Right lobe of liver (tissue), 6 donors: ENCODE data around the gene GTF2IRD1. TPM values are rescaled to one million over a fixed set of nuclear protein-coding genes. Genes with fewer than 3 reads are reported as not detected.

Experiments used
- ATAC-seq, 4 donors: fragments of 200-7000 bp; cut with Tn5 transposase; one replicate each; pipeline ENCODE4 v1.9.1; 2020; ENCODE audit warnings: mild to moderate bottlenecking in 4 of 4, moderate library complexity in 4 of 4
- DNase-seq, 3 donors: peaks; one replicate each; pipeline ENCODE4 v3.0.0-alpha.2; 2020
- H3K27ac ChIP-seq, 3 donors: fragments of 200-600 bp; one replicate each; pipeline ENCODE4 v1.8.0; 2022
- H3K27me3 ChIP-seq, 2 donors: fragments of 200-600 bp; one replicate each; pipeline ENCODE4 v1.8.0; 2022
- H3K36me3 ChIP-seq, 4 donors: fragments of 200-600 bp; sonication (generic) in 1 of 4; one replicate each; pipeline versions ENCODE4 v1.5.1 to v1.8.0; 2017 to 2022; ENCODE audit warnings: control low read depth in 1 of 4
- H3K4me1 ChIP-seq, 4 donors: fragments of 200-600 bp; sonication (generic) in 1 of 4; one replicate each; pipeline versions ENCODE4 v1.5.1 to v1.8.0; 2017 to 2022; ENCODE audit warnings: control low read depth in 1 of 4
- H3K4me3 ChIP-seq, 3 donors: fragments of 200-600 bp; one replicate each; pipeline ENCODE4 v1.8.0; 2022
- H3K9me3 ChIP-seq, 4 donors: fragments of 200-600 bp; sonication (generic) in 1 of 4; one replicate each; pipeline versions ENCODE4 v1.5.1 to v1.8.0; 2017 to 2022; ENCODE audit warnings: control low read depth in 1 of 4
- CTCF ChIP-seq, 4 donors: fragments of 200-600 bp in 3 of 4; fragments of 450-650 bp in 1 of 4; IDR thresholded peaks; one replicate each; pipeline versions ENCODE4 v1.5.1 to v1.8.0; 2016 to 2022; ENCODE audit warnings: antibody characterized with exemption in 4 of 4, mild to moderate bottlenecking in 2 of 4
- POLR2A ChIP-seq: fragments of 450-650 bp; IDR thresholded peaks from one replicate; pipeline ENCODE4 v1.6.1; 2017; ENCODE audit warnings: antibody characterized with exemption, mild to moderate bottlenecking
- WGBS: methylation state at CpG from one replicate; pipeline ENCODE4 v1.1.6; 2018; ENCODE audit warnings: low coverage, low lambda C conversion rate; ENCODE audit not compliant: insufficient coverage; ENCODE audit errors: missing lambda C conversion rate; 5-methylcytosine and 5-hydroxymethylcytosine counted together
- intact Hi-C, 2 donors: fragments of 100-400 bp; cut with DNase I; formaldehyde crosslinking; loops; one replicate each; pipeline versions ENCODE4 v1.11.2 to v1.14.1; 2022
- total RNA-seq, 6 experiments: library from RNA; depleted of rRNA in 2 of 6; stranded (reverse); fragments of >200 nt in 2 of 6; fragmentation: NEBNext Ultra II Directional in 3 of 6; extraction: Animal tissue kit (Norgen Biotek cat#: 25700) in 3 of 6; gene quantifications; one replicate each; pipeline versions ENCODE4 v1.1.0 to v1.2.4, GENCODE V29; 2016 to 2023
- donor health status: DM: no; HTN: yes; CAD: no.
- donor health status: DM: no; HTN: no; CAD: no.
- donor health status: DM: no; HTN: no; CAD: no.
- donor health status: DM: no; HTN: yes; CAD: no.
- donor health status: DM: no; HTN: yes; CAD: no.

GTF2IRD1 gene
- total RNA-seq, 6 experiments from 2014 or later, result 1.9 to 9.8 (median 6.5) TPM

GRCh38 chr7:74455291-74455804 is 1.6 kb downstream of the GTF2IRD1 start:
- no peaks in the 10 kb centered on the region for H3K27me3 ChIP-seq
- peaks cover 0 to 12% (median 4%) of the 10 kb centered on the region in 4 donors for H3K4me1 ChIP-seq
- peak; percentile 41 to 74 (median 66) for ATAC-seq
- DNase-seq, result peak in 2 of 3 donors; percentile 77 to 81
- no peak for TF ChIP-seq CTCF (IDR thresholded peaks at IDR 0.05)
- TF ChIP-seq POLR2A, result no peak
- H3K27ac ChIP-seq, result peak overlapping the region in 2 of 3 donors; percentile 55 to 62
- H3K36me3 ChIP-seq, result no peaks in the 10 kb centered on the region
- peak overlapping the region in 2 of 3 donors; percentile 63 to 64 for H3K4me3 ChIP-seq
- WGBS, result 41% methylated on average over 6 of the region's 13 CpGs
- H3K9me3 ChIP-seq, result no peaks in the 10 kb centered on the region
- intact Hi-C loops, result no loop called here

- DNase-seq, result no peak
- ATAC-seq, result no peak
- TF ChIP-seq CTCF (IDR thresholded peaks at IDR 0.05), result no peak
- no peak for TF ChIP-seq POLR2A
- no peaks in the 10 kb centered on the region for H3K27me3 ChIP-seq
- intact Hi-C loops, result no loop called here
- no peak overlapping the region for H3K27ac ChIP-seq
- no peak overlapping the region for H3K4me3 ChIP-seq
- H3K9me3 ChIP-seq, result no peaks in the 10 kb centered on the region
- 71% methylated on average over 6 of the region's 6 CpGs for WGBS
- H3K36me3 ChIP-seq, result no peaks in the 10 kb centered on the region
- peaks cover 0 to 12% (median 4%) of the 10 kb centered on the region in 4 donors for H3K4me1 ChIP-seq
Measured at GRCh38 chr7:74455928-74456327, 2.2 kb downstream of the GTF2IRD1 start.

DNA sequence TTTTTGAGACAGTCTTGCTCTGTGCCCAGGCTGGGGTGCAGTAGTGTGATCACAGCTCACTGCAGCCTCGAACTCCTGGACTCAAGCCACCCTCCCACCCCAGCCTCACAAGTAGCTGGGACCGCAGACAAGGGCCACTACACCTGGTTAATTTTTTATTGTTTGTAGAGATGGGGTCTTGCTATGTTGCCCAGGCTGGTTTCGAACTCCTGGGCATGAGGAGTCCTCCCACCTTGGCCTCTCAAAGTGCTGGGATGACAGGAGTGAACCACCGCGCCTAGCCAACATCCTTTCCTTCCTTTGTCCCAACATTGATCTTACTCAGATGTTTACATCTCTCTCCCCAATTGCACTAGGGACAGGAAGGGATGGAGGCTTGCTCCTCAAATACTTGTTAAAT is 3.3 kb downstream of the GTF2IRD1 start:
- Histone ChIP-seq H3K4me3 (no peak overlapping the region), H3K36me3 (no peaks in the 10 kb centered on the region), H3K27ac (no peak overlapping the region), H3K9me3 (no peaks in the 10 kb centered on the region), H3K4me1 (peaks cover 0 to 12% (median 4%) of the 10 kb centered on the region in 4 donors), H3K27me3 (no peaks in the 10 kb centered on the region)
- intact Hi-C loops, result no loop called here
- TF ChIP-seq CTCF (IDR thresholded peaks at IDR 0.05) (no peak), POLR2A (no peak)
- DNase-seq, result no peak
- 70% methylated on average over 5 of the region's 5 CpGs for WGBS
- ATAC-seq, result no peak

DNA sequence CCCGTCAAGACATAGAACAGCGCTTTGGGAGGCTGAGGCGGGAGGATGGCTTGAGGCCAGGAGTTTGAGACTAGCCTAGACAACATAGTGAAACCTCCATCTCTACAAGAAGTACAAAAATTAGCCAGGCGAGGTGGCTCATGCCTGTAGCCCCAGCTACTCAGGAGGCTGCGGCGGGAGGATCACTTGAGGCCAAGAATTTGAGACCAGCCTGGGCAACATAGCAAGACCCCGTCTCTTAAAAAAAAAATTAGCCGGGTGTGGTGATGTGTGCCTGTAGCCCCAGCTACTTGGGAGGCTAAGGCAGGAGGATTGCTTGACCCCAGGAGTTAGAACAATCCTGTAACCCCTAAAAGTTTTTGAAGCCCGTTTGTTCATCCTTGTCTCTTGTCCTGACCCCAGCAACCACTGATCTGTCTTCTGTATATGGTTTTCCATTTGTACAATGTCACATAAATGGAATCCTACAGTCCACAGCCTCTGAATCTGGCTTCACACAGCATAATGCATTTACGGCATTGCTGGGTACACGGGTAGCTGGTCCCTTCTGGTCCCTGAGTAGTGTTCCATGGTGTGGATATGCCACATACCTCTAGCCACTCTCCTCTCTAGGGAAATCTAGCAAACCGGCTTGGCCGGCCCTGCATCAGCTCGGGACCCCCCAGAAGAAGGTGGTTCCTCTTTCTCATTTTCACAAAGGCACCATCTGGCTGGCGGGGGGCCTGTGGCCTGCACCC is 8.4 kb downstream of the GTF2IRD1 start:
- DNase-seq (no peak), ATAC-seq (no peak)
- no peak overlapping the region for H3K27ac ChIP-seq
- intact Hi-C loops, result no loop called here
- H3K4me3 ChIP-seq, result no peak overlapping the region
- no peaks in the 10 kb centered on the region for H3K36me3 ChIP-seq
- TF ChIP-seq POLR2A (no peak), CTCF (IDR thresholded peaks at IDR 0.05) (no peak)
- no peaks in the 10 kb centered on the region for H3K27me3 ChIP-seq
- H3K9me3 ChIP-seq, result no peaks in the 10 kb centered on the region
- 94% methylated on average over 5 of the region's 15 CpGs for WGBS
- H3K4me1 ChIP-seq, result no peaks in the 10 kb centered on the region
